ELF-1 (cell line): ENCODE data around the gene ADORA1.
A peak's percentile ranks its signal among the peaks of the same experiment; 100 is the strongest.

Experiments used
- DNase-seq: peaks from one replicate; pipeline ENCODE4 v3.0.0-alpha.2; 2016; ENCODE audit warnings: low read depth, low spot score

ADORA1 gene

DNA sequence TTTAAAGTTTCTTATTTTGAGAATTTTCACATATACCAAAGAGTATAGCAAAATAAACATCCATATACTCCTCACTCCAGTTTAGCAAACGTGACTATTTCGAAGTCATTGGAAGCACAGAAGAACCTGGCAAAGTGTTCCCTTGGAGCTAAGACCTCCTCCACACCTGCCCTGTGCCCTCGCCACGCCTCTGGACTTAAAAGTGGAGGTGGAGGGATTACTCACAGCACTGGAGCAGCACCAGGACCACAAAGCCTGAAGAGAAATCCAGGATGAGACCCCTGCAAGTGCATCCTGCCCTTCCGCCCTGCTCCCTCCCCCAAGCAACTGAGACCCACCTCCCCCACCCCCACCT lies 58.5 kb downstream of the ADORA1 start:
- DNase-seq: no peak

DNA sequence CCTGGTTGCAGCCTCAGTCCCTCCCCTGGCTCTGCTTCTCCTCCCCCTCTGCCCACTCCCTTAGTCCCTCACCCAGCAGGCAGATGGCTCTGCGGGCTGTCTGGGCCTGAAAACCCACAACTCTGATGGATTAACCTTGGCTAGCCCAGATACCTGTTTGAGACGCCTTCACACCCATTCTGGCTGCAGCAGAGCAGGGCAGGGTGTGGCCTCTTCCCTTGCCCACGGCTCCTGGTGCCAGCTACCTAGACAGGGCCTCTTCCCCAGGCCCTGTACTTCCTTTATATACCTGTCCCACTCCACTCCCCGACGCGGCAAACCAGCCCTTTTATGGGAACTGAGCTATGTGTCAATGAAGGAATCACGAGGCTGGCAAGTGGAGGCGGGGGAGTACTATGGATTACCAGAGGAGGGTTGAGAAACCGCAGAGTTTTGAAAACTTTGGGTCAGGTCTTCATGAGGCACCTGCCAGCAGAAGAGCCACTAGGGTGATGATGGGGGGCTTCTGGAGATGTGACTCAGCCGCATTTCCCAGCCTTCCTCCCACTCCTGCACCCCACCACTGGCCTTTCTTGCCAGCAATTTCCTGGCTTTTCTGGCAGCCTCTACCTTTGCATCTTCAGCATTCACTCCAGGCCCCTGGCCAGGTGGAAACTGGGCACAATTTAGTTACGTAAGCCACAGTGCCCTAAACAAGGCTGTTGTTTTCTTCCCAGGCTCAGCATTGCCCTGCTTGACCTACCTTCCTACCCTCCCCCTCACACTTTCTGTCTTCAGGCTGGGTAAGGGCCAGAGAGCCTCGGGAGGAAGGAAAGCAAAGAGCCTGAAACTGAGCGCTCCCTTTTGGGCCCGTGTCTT lies 59.1 kb downstream of the ADORA1 start, which contains the start of gene CHI3L1:
CHI3L1 (minus strand) TSS at position 259 of the 858 bp plus-strand sequence; CDS start at position 178, 81 bp downstream.
- DNase-seq: no peak

DNA sequence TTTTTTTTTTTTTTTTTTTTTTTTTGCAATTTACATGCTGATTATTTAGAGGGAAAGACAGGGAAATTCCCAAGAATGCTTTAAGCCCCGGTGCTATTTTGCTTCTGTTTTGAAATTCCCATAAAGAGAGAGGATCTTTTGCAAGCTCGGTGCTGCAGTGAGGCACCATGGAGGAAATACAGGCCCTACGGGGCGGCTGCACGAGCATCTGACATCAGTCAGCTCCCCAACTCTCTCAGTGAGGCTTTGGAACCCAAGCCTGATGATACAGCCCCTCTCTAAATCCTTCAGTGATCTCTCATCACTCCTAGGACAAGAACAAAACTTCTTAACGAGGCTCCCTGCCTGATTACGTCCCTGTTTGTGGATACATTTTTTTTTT lies 59.8 kb downstream of the ADORA1 start:
- no peak for DNase-seq

DNA sequence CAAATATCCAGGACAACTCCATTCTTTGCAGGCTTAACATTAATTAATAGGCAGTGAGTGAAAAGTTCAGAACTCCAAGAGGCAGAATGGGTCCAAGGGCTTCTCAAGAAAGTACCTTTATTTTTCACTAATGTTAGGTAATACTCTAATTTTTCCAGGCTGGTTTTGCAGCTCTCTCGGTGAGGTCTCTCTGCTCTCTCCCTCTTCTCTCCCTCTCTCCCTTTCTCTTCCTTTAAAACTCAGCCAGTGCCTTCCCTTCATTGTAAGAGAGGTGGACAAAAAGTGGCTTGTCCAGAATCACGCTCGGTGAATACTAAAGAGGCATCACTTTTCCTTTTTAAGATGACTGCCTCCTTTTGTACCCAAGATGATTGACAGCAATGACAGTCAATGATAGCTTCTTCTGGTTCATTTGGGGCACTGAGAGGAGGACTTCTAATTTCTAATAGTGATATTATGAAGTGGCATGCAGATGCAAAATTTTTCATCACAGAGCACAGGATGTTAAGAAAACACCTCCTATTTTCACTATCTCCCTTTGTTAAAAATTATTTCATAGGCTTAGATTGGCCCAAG lies 60.3 kb downstream of the ADORA1 start:
- no peak for DNase-seq

DNA sequence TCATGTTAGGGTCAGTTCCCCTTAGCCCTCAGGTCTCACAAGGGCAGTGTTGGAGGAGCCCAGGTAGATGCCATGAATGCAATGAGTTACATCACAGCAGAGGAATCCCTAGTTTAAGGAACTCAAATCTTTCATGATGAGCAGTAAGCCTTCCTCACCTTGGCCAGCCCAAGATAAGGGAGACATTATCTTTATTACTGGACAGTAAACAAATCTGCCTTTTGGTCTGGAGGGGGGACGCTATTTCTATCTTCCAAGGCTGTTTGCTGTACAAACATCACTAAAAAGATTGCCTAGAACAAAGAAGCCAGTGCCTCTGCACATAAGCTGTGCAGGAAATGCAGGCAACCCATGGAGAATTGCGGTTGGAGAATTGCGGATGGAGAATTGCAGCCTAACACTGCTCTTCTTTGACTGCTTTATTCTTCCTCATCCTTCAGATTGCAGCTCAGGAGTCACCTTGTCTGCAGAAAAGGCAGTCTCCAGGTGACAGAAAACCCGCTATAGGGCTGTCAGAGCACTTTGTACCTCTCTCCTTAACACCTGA lies 61.2 kb downstream of the ADORA1 start:
- DNase-seq: no peak

DNA sequence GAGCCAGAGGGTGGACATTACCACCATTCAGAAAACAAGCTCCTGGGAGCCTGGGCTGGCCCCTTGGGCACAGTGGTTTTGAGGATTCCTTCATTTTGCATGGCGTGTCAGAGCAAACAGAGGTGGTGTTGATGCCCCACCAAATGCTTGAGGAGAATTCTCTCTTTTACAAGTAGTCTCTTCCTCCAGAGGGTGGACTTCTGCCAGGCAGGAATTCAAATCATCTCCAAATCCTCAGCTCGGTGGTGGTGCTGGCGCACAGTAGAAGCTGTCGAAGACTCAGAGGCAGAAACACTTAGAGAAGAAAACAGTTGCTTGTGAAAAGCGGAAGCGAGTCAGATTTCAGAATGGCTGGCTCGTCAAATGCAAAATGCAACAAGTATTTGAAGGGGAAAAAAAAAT lies 62.4 kb downstream of the ADORA1 start:
- no peak for DNase-seq

DNA sequence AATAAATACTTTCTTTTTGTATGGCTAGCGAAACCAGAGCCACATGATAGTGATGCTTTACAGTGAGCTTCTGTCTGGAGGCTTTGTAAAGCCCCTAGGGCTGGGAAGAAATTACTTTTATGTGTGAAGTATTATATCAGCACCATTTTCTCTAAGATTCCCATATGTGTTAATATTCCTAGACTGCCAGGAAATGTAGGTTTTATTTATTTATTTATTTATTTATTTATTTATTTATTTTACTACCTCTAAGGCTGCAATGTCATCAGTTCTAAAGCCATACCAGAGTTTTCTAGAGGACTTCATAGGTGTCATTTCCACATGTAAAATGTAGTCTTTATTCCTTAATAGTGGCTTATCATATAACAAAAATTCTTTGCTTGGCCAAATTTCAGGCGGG lies 63.4 kb downstream of the ADORA1 start:
- no peak for DNase-seq

DNA sequence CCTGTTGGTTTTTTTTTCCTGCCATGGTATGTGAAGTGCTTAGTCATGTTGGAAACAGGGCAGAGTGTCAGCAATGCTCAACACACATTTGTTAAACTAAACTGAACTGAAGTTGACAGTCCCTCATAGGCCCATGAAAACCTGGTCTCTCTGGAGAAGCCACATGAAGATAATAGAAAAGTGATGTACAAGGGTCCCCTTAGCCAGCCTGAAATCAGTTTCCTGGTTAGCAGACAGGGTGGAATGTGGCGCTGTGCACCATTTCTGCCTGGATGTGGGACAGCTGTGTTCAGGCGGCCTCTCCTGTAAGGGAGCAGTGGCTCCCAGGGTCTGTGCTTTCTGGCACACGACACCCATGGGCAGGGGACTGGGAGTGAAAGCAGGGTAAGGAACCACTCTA lies 68.8 kb downstream of the ADORA1 start:
- DNase-seq: peak; percentile 48

DNA sequence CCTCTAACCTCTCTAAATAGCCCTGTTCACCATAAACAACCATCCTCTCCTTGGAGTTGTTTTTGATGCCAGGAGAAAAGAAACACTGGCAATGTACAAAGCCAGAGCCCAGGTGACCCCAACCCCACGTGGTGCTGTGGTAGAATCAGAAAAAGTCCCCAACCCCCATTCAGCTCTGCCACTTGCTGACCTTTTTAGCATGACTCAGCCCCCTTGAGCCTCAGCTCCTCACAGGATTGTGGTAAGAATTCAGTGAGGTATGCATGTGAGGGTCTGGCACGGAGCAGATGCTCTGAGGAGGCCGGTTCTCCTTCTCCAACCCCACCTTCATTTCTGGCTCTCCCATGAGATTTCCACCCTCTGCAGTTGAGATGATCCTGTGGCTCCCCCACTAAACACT lies 70.1 kb downstream of the ADORA1 start:
- peak; percentile 70 for DNase-seq

DNA sequence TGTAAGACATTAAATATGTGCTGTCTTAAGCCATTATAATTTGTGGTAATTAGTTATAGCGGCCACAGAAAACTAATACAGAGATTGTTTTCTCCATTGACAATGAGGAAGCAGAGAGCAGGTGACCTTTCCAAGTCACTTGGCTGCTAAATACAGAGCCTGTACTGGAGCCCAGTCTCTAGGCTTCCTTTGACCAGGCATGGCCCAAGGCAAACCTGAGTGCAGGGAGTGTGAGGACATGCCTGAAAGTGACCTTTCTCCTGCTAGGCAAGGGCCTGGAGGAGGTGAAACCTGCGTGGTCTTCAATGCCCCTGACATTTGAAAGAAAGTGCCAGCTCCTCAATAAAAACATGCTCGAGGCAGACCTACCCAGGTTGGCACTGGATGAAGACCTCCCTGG lies 71.5 kb downstream of the ADORA1 start:
- DNase-seq: no peak

DNA sequence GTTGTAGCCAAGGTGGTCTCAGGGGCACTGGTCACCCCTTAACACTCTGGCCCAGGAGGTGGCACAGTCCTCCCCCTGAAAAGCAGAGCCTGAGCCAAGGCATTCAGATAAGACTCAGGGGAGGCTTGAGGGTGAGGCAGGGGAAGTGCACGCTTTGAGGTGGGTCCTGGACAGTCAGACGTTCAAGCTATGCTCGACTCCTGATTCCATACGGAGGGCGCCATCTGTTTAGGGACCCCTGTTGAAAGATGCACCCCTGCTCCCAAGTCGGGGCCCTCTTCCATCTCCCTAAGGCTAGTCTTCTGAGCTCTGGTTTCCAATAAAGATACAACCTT lies 71.9 kb downstream of the ADORA1 start:
- no peak for DNase-seq

DNA sequence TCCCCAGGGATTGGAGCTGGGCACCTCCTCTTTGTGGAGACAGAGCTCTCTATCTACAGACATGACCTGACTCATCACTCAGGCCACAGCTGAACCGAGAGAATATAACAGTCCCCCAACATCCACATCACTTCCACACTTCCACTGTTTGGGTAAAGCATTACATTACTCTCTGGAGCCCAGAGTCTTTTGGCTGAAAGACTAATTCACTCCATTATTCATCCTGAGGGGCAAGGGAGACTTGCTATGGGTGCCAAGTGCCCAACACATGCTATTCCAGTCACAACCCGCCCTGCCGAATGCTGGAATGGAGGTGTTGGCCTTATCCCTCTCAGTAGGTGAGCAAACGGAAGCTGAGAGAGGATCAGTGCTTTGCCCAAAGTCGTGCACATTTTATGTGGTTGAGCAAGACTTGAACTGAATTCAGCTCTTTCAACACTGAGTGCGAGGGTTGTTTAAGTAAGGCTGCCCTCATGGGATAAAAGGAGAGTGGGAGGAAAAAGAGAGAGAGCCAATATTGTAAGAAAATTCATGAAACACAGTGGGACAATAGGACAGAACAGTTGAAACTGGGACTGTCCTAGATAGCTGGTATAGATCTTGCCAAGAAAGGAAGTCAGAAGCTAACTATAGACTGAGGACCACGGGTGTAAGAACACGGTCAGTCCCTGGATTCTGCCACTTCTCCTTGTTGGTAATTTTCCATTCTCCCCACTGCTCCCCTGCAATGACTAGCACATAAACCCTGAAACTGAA lies 72.5 kb downstream of the ADORA1 start:
- DNase-seq: no peak

DNA sequence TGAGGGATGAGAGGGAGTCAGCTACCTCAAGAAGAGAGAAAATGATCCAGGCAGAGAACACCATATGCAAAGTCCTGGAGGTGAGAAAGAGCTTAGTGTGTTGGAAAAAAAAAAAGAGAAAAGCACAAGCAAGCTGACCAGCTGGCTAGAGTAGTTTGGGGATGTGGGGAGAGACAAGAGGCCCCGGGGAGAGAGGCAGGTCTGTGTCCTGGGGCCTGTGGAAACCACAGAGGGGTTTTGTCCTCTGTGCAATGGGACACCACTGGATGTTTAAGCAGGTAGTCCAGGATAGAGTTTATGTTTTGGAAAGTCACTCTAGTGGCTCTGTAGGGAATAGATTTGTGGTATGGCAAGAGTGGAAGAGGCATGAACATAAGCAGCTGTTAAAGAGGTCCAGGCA lies 73.4 kb downstream of the ADORA1 start:
- DNase-seq: no peak

DNA sequence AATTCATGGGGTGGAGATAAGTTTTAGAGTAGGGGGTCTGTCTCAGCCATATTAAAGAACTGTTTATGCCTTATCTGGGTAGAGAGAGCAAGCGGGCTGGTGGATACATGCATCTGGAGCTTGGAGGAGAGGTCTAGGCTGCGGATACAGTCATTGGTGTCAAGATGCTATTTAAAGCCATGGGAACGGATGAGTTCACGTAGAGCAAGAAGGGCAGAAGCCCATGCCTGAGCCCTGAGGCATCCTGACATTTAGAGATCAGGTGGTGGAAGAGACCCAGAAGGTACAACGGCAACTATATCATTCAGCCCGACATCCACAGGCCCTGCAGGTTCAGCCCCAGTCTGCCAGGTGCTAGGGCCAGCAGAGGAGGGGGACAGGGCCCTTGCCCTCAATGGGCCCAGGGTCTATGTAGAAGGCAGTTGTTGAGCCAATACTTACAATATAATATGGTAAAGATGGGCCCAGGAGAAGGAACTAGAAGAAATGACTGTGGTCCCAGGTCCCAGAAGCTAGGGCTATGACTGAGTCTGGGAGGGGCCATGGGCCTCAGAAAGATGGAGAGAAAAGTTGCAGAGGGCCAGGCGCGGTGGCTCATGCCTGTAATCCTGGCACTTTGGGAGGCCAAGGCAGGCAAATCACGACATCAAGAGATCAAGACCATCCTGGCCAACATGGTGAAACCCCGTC lies 74.1 kb downstream of the ADORA1 start:
- DNase-seq: no peak

DNA sequence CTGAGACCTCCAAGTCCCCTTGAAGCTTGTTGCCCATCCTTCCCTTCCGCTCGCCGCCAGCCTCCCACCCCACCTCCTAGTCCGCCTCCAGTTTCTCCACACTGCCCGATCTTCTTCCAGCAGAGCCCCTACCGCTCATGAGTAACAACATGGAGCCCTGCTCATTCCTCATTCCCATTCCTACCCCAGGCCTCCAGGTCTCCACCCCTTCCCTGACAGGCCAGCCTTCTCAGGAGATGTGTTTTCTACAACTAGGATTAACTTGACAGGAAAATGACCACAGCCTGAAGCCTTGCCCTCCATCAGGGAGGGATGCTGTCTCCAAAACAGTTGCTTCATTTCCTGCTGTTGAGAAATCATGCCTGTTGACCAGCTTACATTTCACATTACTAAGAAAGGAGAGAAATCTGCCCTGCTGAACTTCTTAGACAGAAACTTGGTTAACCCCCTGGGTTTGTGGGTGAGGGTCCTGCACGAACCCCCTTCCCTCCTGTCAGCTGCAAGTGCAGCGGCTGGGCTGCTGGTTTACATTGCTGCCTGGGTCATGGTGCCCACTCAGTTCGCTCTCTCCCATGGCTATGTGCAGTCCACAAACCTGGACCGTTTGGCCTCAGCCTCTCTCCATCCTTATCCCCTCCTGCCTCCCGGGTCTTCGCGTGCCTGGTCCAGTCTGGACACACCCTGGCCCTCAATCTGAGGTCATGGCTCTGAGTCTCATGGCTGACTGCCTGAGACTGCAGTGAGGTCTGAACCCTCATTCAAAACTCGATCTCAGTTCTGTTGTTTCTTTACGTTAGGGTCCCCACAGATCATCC lies 75.1 kb downstream of the ADORA1 start:
- DNase-seq: peak; percentile 64

DNA sequence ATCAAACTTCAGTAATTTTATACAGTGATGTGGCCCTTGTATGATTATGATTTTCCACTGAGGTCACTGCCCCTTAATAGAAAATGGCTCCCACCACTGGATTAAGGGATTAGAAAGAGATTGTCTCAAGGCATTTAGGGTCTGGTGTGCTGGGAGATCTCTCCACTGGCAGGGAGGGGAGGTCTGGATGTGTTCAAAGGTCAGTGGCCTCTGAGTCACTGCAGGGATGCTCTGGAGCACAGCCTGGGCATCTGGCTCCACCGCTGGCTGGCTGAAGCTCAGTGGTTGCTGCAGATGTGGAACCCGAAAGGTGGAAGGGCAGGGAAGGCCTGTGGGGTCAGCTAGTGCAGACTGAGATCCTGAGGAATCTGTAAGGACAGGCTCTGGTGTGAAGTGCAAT lies 77.2 kb downstream of the ADORA1 start:
- peak; percentile 85 for DNase-seq

DNA sequence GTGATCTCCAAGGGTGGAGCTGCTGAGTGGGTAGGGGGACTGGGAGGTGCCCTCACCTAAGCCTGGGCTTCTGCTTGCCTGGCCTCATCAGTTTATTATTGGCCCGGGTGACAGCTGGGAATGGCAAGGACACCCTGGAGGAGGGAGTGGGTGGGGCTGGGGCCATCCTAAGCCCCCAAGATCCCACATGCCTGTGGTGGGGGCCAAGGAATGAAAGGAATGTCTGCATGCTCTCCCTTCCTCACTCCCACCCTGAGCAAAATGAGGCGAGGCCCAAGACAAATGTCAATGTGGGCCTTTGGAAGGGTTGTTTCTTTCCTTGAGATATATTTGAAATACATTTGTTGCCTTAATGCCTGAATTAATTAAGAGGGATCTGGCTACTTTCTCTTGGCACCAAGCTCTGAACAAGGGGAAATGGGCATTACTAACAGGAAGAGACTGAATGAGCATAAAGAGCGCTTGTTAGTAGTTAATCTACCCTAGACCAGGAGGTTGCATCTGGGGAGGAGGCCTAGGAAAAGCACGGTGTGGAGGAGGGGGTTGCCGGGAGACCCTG lies 78.7 kb downstream of the ADORA1 start:
- DNase-seq: peak; percentile 63

DNA sequence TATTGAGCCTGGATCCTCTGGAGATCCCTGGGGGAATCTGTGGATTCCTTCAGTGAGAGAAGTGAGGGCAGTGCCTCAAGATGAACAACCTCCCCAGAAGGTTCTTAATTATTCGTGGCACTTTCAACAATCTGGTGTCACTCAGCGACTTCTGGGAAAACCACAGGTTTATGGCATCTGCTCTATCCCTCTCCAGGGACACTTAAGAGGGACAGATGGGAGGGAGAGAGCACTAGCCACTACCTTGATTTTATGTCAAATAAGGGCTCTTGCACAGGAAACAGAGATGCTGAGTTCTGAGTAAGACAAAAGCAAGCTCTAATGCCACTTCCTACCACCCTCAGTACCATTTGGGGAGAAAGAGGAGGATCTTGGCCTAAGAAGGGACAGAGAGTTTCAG lies 80.2 kb downstream of the ADORA1 start:
- DNase-seq: no peak

DNA sequence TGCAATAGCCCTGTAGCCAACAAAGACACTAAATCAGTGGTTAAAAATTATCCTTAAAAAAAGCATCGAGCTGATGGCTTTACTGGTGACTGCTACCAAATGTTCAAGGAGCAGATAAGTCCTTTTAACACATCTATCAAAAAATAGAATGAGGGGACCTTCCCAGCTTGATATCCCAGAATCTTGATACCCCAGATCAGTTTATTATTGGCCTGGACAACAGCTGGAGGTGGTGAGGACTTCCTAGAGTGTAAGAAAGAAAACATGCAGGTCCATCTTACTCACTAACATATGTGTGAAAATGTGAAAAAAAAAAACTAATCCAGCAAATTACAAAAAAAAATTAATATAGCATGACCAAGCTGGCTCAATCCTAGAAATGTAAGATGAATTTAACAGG lies 80.7 kb downstream of the ADORA1 start:
- no peak for DNase-seq

DNA sequence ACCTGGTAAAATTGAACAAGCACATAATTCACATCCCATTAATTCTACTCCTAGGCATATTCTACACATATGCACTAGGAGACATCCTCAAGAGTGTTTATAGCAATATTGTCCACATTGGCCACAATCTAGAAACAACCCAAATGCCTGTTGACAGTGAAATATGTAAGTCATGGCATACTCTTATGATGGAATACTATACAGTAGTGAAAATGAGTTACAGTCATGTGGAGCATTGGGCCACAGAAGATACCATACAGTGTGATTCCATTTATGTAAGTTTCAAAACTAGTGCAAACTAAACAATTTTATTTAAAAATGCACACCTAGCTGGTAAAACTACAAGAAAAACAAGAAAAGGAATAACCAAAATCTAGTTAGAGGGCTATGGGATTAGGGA lies 82.8 kb downstream of the ADORA1 start:
- DNase-seq: no peak

DNA sequence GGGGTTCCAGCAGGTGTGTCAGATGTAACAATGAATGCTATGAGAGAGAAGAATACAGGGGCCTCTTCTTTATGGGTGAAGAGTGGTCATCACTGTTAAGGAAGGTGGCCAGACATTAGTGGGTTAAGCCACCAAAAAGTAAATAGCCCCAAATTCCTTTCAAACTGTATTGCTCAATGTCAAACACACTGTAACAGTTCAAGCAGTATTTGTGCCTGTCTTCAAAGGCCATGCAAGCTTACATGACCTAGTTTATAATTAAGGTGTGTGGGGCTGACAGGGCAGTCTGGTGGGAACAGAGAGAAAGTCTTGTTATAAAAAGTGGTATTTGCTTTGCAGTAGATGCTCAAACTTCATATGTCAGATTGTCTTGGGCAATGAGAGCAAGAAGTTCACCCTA lies 83.5 kb downstream of the ADORA1 start:
- no peak for DNase-seq
